Breast epithelium (tissue), 3 donors: Measurements from ENCODE around the gene POLR3G.

Experiments
- POLR2A ChIP-seq: fragments of 450-650 bp; IDR thresholded peaks from one replicate; pipeline ENCODE4 v1.6.1; 2016; ENCODE audit warnings: antibody characterized with exemption, mild to moderate bottlenecking, moderate library complexity
- POLR2AphosphoS5 ChIP-seq, 3 donors: sonication (generic); formaldehyde crosslinking; IDR thresholded peaks; one replicate each; pipeline ENCODE4 v1.6.1; 2017; ENCODE audit warnings: antibody characterized with exemption in 3 of 3
- TF ChIP-seq, protein P1 (sequence below), 3 donors: fragments of 450-650 bp; IDR thresholded peaks; one replicate each; pipeline ENCODE4 v1.5.1; 2016 to 2017; ENCODE audit warnings: antibody characterized with exemption in 3 of 3, mild to moderate bottlenecking in 3 of 3, moderate library complexity in 3 of 3

DNA sequence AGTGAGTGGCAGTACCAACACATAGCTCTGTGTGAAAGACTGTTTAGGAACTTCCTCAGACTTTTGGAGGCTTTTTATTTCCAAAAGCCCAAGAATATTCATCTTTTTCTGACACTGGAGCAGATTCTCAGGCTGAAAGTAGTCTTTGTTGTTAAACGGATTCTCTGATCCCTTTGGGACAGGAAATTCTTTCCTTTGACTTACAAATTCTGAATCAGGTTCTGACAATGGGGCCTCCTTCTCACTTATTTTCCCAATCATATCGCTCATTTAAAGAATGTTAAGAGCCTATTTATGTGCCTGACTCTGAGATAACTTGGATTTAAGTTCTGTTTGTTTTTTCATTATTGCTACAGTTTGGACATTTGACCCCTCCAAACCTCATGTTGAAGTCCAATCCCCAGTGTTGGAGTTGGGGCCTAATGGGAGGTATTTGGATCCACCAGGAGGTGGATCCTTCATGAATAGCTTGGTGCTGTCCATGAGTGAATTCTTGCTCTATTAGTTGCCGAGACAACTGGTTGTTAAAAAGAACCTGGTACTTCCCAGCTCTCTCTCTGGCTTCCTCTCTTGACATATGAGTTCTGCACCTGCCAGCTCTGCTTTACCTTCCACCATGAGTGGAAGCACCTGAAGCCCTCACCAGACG, 79.8 kb downstream of the POLR3G start:
- TF ChIP-seq, protein P1, sequence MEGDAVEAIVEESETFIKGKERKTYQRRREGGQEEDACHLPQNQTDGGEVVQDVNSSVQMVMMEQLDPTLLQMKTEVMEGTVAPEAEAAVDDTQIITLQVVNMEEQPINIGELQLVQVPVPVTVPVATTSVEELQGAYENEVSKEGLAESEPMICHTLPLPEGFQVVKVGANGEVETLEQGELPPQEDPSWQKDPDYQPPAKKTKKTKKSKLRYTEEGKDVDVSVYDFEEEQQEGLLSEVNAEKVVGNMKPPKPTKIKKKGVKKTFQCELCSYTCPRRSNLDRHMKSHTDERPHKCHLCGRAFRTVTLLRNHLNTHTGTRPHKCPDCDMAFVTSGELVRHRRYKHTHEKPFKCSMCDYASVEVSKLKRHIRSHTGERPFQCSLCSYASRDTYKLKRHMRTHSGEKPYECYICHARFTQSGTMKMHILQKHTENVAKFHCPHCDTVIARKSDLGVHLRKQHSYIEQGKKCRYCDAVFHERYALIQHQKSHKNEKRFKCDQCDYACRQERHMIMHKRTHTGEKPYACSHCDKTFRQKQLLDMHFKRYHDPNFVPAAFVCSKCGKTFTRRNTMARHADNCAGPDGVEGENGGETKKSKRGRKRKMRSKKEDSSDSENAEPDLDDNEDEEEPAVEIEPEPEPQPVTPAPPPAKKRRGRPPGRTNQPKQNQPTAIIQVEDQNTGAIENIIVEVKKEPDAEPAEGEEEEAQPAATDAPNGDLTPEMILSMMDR (IDR thresholded peaks at IDR 0.05), result no peak
- TF ChIP-seq POLR2A (no peak), POLR2AphosphoS5 (IDR thresholded peaks at IDR 0.05) (no peak)
